Measurements from ENCODE around the gene ALK.

ALK gene

GRCh38 chr2:29613067-29613466 lies 308.3 kb downstream of the ALK start:
- H3K4me3 ChIP-seq (ENCODE audit: low read depth, low read length): no peak overlapping the region

GRCh38 chr2:29612568-29612967 lies 308.8 kb downstream of the ALK start:
- TF ChIP-seq, protein P1, sequence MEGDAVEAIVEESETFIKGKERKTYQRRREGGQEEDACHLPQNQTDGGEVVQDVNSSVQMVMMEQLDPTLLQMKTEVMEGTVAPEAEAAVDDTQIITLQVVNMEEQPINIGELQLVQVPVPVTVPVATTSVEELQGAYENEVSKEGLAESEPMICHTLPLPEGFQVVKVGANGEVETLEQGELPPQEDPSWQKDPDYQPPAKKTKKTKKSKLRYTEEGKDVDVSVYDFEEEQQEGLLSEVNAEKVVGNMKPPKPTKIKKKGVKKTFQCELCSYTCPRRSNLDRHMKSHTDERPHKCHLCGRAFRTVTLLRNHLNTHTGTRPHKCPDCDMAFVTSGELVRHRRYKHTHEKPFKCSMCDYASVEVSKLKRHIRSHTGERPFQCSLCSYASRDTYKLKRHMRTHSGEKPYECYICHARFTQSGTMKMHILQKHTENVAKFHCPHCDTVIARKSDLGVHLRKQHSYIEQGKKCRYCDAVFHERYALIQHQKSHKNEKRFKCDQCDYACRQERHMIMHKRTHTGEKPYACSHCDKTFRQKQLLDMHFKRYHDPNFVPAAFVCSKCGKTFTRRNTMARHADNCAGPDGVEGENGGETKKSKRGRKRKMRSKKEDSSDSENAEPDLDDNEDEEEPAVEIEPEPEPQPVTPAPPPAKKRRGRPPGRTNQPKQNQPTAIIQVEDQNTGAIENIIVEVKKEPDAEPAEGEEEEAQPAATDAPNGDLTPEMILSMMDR (IDR thresholded peaks at IDR 0.05; ENCODE audit: low read depth, low read length): no peak
- no peaks in the 10 kb centered on the region for H3K9me3 ChIP-seq (ENCODE audit: severe bottlenecking)
- DNase-seq: no peak
- H3K27me3 ChIP-seq (ENCODE audit: insufficient read depth, low read depth, severe bottlenecking): no peaks in the 10 kb centered on the region
- no peak overlapping the region for H3K4me3 ChIP-seq (ENCODE audit: low read depth, low read length)
- no peaks in the 10 kb centered on the region for H3K36me3 ChIP-seq
- H3K27ac ChIP-seq: no peak overlapping the region

More at GRCh38 chr2:29613067-29613466, 308.3 kb downstream of the ALK start:
- no peaks in the 10 kb centered on the region for H3K36me3 ChIP-seq
- no peaks in the 10 kb centered on the region for H3K27me3 ChIP-seq (ENCODE audit: insufficient read depth, low read depth, severe bottlenecking)
- no peak for DNase-seq
- TF ChIP-seq, protein P1 (IDR thresholded peaks at IDR 0.05; ENCODE audit: low read depth, low read length): no peak
- H3K27ac ChIP-seq: no peak overlapping the region
- no peaks in the 10 kb centered on the region for H3K9me3 ChIP-seq (ENCODE audit: severe bottlenecking)

- DNase-seq: no peak
- H3K4me3 ChIP-seq (ENCODE audit: low read depth, low read length): no peak overlapping the region
- H3K27ac ChIP-seq: no peak overlapping the region
- TF ChIP-seq, protein P1 (IDR thresholded peaks at IDR 0.05; ENCODE audit: low read depth, low read length): no peak
- H3K27me3 ChIP-seq (ENCODE audit: insufficient read depth, low read depth, severe bottlenecking): no peaks in the 10 kb centered on the region
- H3K9me3 ChIP-seq (ENCODE audit: severe bottlenecking): no peaks in the 10 kb centered on the region
- no peaks in the 10 kb centered on the region for H3K36me3 ChIP-seq
Observed at GRCh38 chr2:29611850-29612249, 309.5 kb downstream of the ALK start.

- H3K4me3 ChIP-seq (ENCODE audit: low read depth, low read length): no peak overlapping the region
- no peaks in the 10 kb centered on the region for H3K27me3 ChIP-seq (ENCODE audit: insufficient read depth, low read depth, severe bottlenecking)
- TF ChIP-seq, protein P1 (IDR thresholded peaks at IDR 0.05; ENCODE audit: low read depth, low read length): no peak
- no peaks in the 10 kb centered on the region for H3K9me3 ChIP-seq (ENCODE audit: severe bottlenecking)
- no peak for DNase-seq
- no peaks in the 10 kb centered on the region for H3K36me3 ChIP-seq
- no peak overlapping the region for H3K27ac ChIP-seq
Observed at GRCh38 chr2:29611261-29611660, 310.1 kb downstream of the ALK start.

DNA sequence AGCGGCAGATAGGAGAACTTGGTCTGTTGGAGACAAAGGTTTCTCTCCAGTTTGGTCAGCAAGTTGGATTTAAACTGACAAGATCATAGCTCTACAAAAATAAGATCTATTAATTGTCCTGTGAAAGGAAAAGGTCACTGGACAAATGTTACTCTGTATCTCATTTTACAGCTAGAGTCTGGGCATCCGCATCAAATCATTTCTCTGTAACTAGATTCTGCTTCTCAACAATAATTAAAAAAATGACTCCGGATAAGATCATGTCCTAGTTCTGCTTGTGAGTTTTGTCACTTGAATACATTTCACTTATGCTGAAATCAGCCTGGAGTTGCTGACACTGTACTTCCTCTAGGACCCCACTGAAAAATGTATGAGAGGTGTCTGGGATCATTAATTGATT lies 310.8 kb downstream of the ALK start:
- TF ChIP-seq, protein P1 (IDR thresholded peaks at IDR 0.05; ENCODE audit: low read depth, low read length): no peak
- no peaks in the 10 kb centered on the region for H3K27me3 ChIP-seq (ENCODE audit: insufficient read depth, low read depth, severe bottlenecking)
- H3K9me3 ChIP-seq (ENCODE audit: severe bottlenecking): no peaks in the 10 kb centered on the region
- no peak overlapping the region for H3K4me3 ChIP-seq (ENCODE audit: low read depth, low read length)
- DNase-seq: no peak
- no peak overlapping the region for H3K27ac ChIP-seq
- no peaks in the 10 kb centered on the region for H3K36me3 ChIP-seq

GRCh38 chr2:29607038-29607420 lies 314.4 kb downstream of the ALK start:
- DNase-seq: no peak
- no peak overlapping the region for H3K4me3 ChIP-seq (ENCODE audit: low read depth, low read length)
- TF ChIP-seq, protein P1 (IDR thresholded peaks at IDR 0.05; ENCODE audit: low read depth, low read length): no peak
- H3K27me3 ChIP-seq (ENCODE audit: insufficient read depth, low read depth, severe bottlenecking): no peaks in the 10 kb centered on the region
- H3K36me3 ChIP-seq: no peaks in the 10 kb centered on the region
- H3K27ac ChIP-seq: no peak overlapping the region
- H3K9me3 ChIP-seq (ENCODE audit: severe bottlenecking): no peaks in the 10 kb centered on the region

Measured in WERI-Rb-1 (cell line).